GM23338 (cell line): Measurements from ENCODE around the gene SYNE3. TPM values are rescaled to one million over a fixed set of nuclear protein-coding genes. Genes with fewer than 3 reads are reported as not detected.

Experiments
- ATAC-seq: fragments of 200-7000 bp; cut with Tn5 transposase; 3 replicates; pipeline ENCODE4 v1.9.1; 2020
- DNase-seq: peaks from one replicate; pipeline ENCODE4 v3.0.0-alpha.2; 2015; ENCODE audit warnings: low spot score
- H2AFZ ChIP-seq: fragments of 200-600 bp; sonication (generic); 2 replicates; pipeline ENCODE4 v1.8.0; 2016; ENCODE audit warnings: antibody characterized with exemption, mild to moderate bottlenecking, moderate library complexity
- H3F3A ChIP-seq: fragments of 200-600 bp; sonication (generic); replicated peaks from 2 replicates; pipeline ENCODE4 v1.8.0; 2017; ENCODE audit warnings: antibody characterized with exemption, mixed run types, low read depth
- H3K27ac ChIP-seq: fragments of 200-600 bp; sonication (generic); 2 replicates; pipeline ENCODE4 v1.6.1; 2016; ENCODE audit warnings: low read depth
- H3K27me3 ChIP-seq: fragments of 200-600 bp; sonication (generic); 2 replicates; pipeline ENCODE4 v1.8.0; 2016; ENCODE audit warnings: mild to moderate bottlenecking, mixed run types, moderate library complexity; ENCODE audit not compliant: insufficient read depth
- H3K36me3 ChIP-seq: fragments of 200-600 bp; sonication (generic); 2 replicates; pipeline ENCODE4 v1.8.0; 2016; ENCODE audit warnings: mild to moderate bottlenecking; ENCODE audit not compliant: insufficient read depth
- H3K4me1 ChIP-seq: fragments of 200-600 bp; sonication (generic); 2 replicates; pipeline ENCODE4 v1.8.0; 2016; ENCODE audit warnings: mild to moderate bottlenecking, moderate library complexity; ENCODE audit not compliant: insufficient read depth
- H3K4me2 ChIP-seq: fragments of 200-600 bp; sonication (generic); 2 replicates; pipeline ENCODE4 v1.7.1; 2017; ENCODE audit warnings: mixed run types
- H3K4me3 ChIP-seq: fragments of 200-600 bp; sonication (generic); 2 replicates; pipeline ENCODE4 v1.6.1; 2016; ENCODE audit warnings: mixed run types
- H3K79me2 ChIP-seq: fragments of 200-600 bp; sonication (generic); replicated peaks from 2 replicates; pipeline ENCODE4 v1.8.0; 2017; ENCODE audit warnings: mild to moderate bottlenecking; ENCODE audit not compliant: insufficient read depth
- H3K9me2 ChIP-seq: fragments of 200-600 bp; sonication (generic); 2 replicates; pipeline ENCODE4 v1.8.0; 2017; ENCODE audit not compliant: insufficient read depth
- H4K20me1 ChIP-seq: fragments of 200-600 bp; sonication (generic); replicated peaks from 2 replicates; pipeline ENCODE4 v1.8.0; 2017; ENCODE audit warnings: mild to moderate bottlenecking; ENCODE audit not compliant: insufficient read depth
- H3K27ac Mint-ChIP-seq: 2 replicates; pipeline ENCODE4 v1.8.0; 2020; ENCODE audit warnings: inconsistent platforms, mild to moderate bottlenecking, moderate library complexity, mixed read lengths
- H3K27me3 Mint-ChIP-seq: 3 replicates; pipeline ENCODE4 v1.8.0; 2022; ENCODE audit warnings: low read depth, mild to moderate bottlenecking, moderate library complexity, mixed read lengths, inconsistent platforms; ENCODE audit not compliant: insufficient read depth, poor library complexity
- H3K36me3 Mint-ChIP-seq: 3 replicates; pipeline ENCODE4 v1.8.0; 2021; ENCODE audit warnings: low read depth, mild to moderate bottlenecking, inconsistent platforms, moderate library complexity, mixed read lengths
- H3K4me1 Mint-ChIP-seq: 3 replicates; pipeline ENCODE4 v1.8.0; 2020; ENCODE audit warnings: mild to moderate bottlenecking, inconsistent platforms, mixed read lengths
- H3K4me3 Mint-ChIP-seq: 3 replicates; pipeline ENCODE4 v1.8.0; 2021; ENCODE audit warnings: moderate library complexity, mild to moderate bottlenecking, inconsistent platforms, mixed read lengths
- H3K9me3 Mint-ChIP-seq: 3 replicates; pipeline ENCODE4 v1.8.0; 2020; ENCODE audit warnings: moderate library complexity, mild to moderate bottlenecking, inconsistent platforms, mixed read lengths
- CTCF ChIP-seq, 2 experiments: fragments of 200-600 bp in 1 of 2; sonication (generic) in 1 of 2; conservative IDR thresholded peaks; 2 replicates each; pipeline versions ENCODE4 v1.5.1 to v1.6.1; 2016 to 2017; ENCODE audit warnings: antibody characterized with exemption in 2 of 2, low read depth in 2 of 2, mild to moderate bottlenecking in 2 of 2, moderate library complexity in 1 of 2
- ETS1 ChIP-seq: IDR thresholded peaks from 2 replicates; pipeline ENCODE4 v1.6.1; 2016; ENCODE audit warnings: antibody characterized with exemption
- EZH2phosphoT487 ChIP-seq: fragments of 200-600 bp; sonication (generic); IDR thresholded peaks from one replicate; pipeline ENCODE4 v1.8.1; 2018; ENCODE audit warnings: antibody characterized with exemption; ENCODE audit not compliant: unreplicated experiment
- JUNB ChIP-seq: IDR thresholded peaks from one replicate; pipeline ENCODE4 v1.6.1; 2016; ENCODE audit warnings: antibody characterized with exemption; ENCODE audit not compliant: unreplicated experiment
- NANOG ChIP-seq: IDR thresholded peaks from 2 replicates; pipeline ENCODE4 v1.6.1; 2016; ENCODE audit warnings: antibody characterized with exemption, borderline replicate concordance
- REST ChIP-seq: IDR thresholded peaks from one replicate; pipeline ENCODE4 v1.6.1; 2018; ENCODE audit warnings: antibody characterized with exemption; ENCODE audit not compliant: unreplicated experiment
- STAT1 ChIP-seq: IDR thresholded peaks from one replicate; pipeline ENCODE4 v1.6.1; 2016; ENCODE audit warnings: antibody characterized with exemption; ENCODE audit not compliant: unreplicated experiment
- ZNF114 ChIP-seq: fragments of 250-450 bp; sonication (Bioruptor Pico); IDR thresholded peaks from 2 replicates; pipeline ENCODE4 v1.5.0; 2020; ENCODE audit warnings: mild to moderate bottlenecking, moderate library complexity
- polyA plus RNA-seq: library from polyadenylated mRNA; unstranded; fragments of >200 nt; fragmentation: Nextera tagmentation; extraction: Ambion mirVana; gene quantifications from 2 replicates; pipeline ENCODE4 v1.2.1, GENCODE V29; 2016
- total RNA-seq: library from RNA; depleted of rRNA; stranded (reverse); fragments of >200 nt; shearing (Covaris generic); gene quantifications from 2 replicates; pipeline ENCODE4 v1.2.3, GENCODE V29; 2014

SYNE3 gene
- total and polyA plus RNA-seq, 2 experiments from 2014 or later, result 0.02 to 0.03 TPM

GRCh38 chr14:95507174-95507573 lies 9.3 kb downstream of the SYNE3 start:
- Histone ChIP-seq H2AFZ (no peak overlapping the region), H3K27me3 (no peaks in the 10 kb centered on the region), H3F3A (no peaks in the 10 kb centered on the region), H4K20me1 (no peaks in the 10 kb centered on the region), H3K4me1 (no peaks in the 10 kb centered on the region), H3K36me3 (no peaks in the 10 kb centered on the region), H3K4me3 (no peak overlapping the region), H3K27ac (no peak overlapping the region), H3K9me2 (no peaks in the 10 kb centered on the region), H3K4me2 (no peak overlapping the region), H3K79me2 (no peaks in the 10 kb centered on the region)
- Mint-ChIP-seq H3K9me3 (no peaks in the 10 kb centered on the region), H3K4me3 (no peak overlapping the region), H3K36me3 (no peaks in the 10 kb centered on the region), H3K27me3 (peaks cover 4% of the 10 kb centered on the region), H3K4me1 (no peaks in the 10 kb centered on the region), H3K27ac (no peak overlapping the region)
- no peak for ATAC-seq
- DNase-seq, result no peak
- TF ChIP-seq REST (no peak), ZNF114 (CRISPR knock-in tag) (no peak), CTCF (conservative IDR thresholded peaks at IDR 0.05; ENCODE audit: low read depth in 2 of 2) (no peak)

GRCh38 chr14:95505030-95505589 lies 11.3 kb downstream of the SYNE3 start:
- no peaks in the 10 kb centered on the region for H3K4me1 ChIP-seq
- no peak overlapping the region for H3K4me3 ChIP-seq
- H3K27me3 Mint-ChIP-seq, result no peaks in the 10 kb centered on the region
- no peak overlapping the region for H3K27ac Mint-ChIP-seq
- DNase-seq (no peak), ATAC-seq (no peak)
- H3K79me2 ChIP-seq, result no peaks in the 10 kb centered on the region
- no peaks in the 10 kb centered on the region for H3F3A ChIP-seq
- H3K36me3 Mint-ChIP-seq, result no peaks in the 10 kb centered on the region
- H3K36me3 ChIP-seq, result no peaks in the 10 kb centered on the region
- H3K9me3 Mint-ChIP-seq, result no peaks in the 10 kb centered on the region
- H3K27ac ChIP-seq, result no peak overlapping the region
- H2AFZ ChIP-seq, result no peak overlapping the region
- H3K9me2 ChIP-seq, result no peaks in the 10 kb centered on the region
- H3K27me3 ChIP-seq, result no peaks in the 10 kb centered on the region
- no peak overlapping the region for H3K4me2 ChIP-seq
- H3K4me3 Mint-ChIP-seq, result no peak overlapping the region
- H4K20me1 ChIP-seq, result no peaks in the 10 kb centered on the region
- no peaks in the 10 kb centered on the region for H3K4me1 Mint-ChIP-seq
- TF ChIP-seq NANOG, result no peak
- no peak for TF ChIP-seq CTCF (conservative IDR thresholded peaks at IDR 0.05; ENCODE audit: low read depth in 2 of 2)
- no peak for TF ChIP-seq EZH2phosphoT487
- TF ChIP-seq REST, result no peak
- no peak for TF ChIP-seq STAT1
- TF ChIP-seq ETS1, result no peak
- TF ChIP-seq ZNF114 (CRISPR knock-in tag), result no peak
- no peak for TF ChIP-seq JUNB
